LoVo (cell line): Measurements from ENCODE around the gene MYRIP.

Experiments used
- DNase-seq: peaks from one replicate; pipeline ENCODE4 v3.0.0-alpha.2; 2016; ENCODE audit warnings: low spot score

MYRIP gene

GRCh38 chr3:39907981-39908380, 98.6 kb downstream of the MYRIP start:
- no peak for DNase-seq

GRCh38 chr3:39910135-39910534, 100.7 kb downstream of the MYRIP start:
- DNase-seq = no peak

GRCh38 chr3:39910826-39911464, 101.5 kb downstream of the MYRIP start:
- DNase-seq = peak; percentile 66

- no peak for DNase-seq
These were observed 102.3 kb downstream of the MYRIP start for GRCh38 chr3:39911465-39912309.

- no peak for DNase-seq
These were observed 105.6 kb downstream of the MYRIP start for GRCh38 chr3:39915027-39915426.

- no peak for DNase-seq
These were observed 107.8 kb downstream of the MYRIP start for GRCh38 chr3:39917065-39917773.

GRCh38 chr3:39919281-39919680, 109.9 kb downstream of the MYRIP start:
- DNase-seq = no peak

GRCh38 chr3:39920271-39920670, 110.9 kb downstream of the MYRIP start:
- no peak for DNase-seq

GRCh38 chr3:39927479-39927878, 118.1 kb downstream of the MYRIP start:
- no peak for DNase-seq

- no peak for DNase-seq
These were observed 124.7 kb downstream of the MYRIP start for GRCh38 chr3:39933986-39934693.

GRCh38 chr3:39934696-39935095, 125.3 kb downstream of the MYRIP start:
- no peak for DNase-seq

- DNase-seq = no peak
These were observed 125.9 kb downstream of the MYRIP start for GRCh38 chr3:39935261-39935660.

- no peak for DNase-seq
These were observed 127.4 kb downstream of the MYRIP start for GRCh38 chr3:39936848-39937247.

- no peak for DNase-seq
These were observed 127.9 kb downstream of the MYRIP start for GRCh38 chr3:39937315-39937714.

- no peak for DNase-seq
These were observed 128.5 kb downstream of the MYRIP start for GRCh38 chr3:39937874-39938273.

- DNase-seq = no peak
These were observed 132.5 kb downstream of the MYRIP start for GRCh38 chr3:39941931-39942330.

- DNase-seq = no peak
These were observed 151.2 kb downstream of the MYRIP start for GRCh38 chr3:39960515-39961191.

- no peak for DNase-seq
These were observed 151.8 kb downstream of the MYRIP start for GRCh38 chr3:39961230-39961629.

- DNase-seq = no peak
These were observed 153.2 kb downstream of the MYRIP start for GRCh38 chr3:39962581-39962980.

- DNase-seq = no peak
These were observed 156.1 kb downstream of the MYRIP start for GRCh38 chr3:39965461-39965860.

GRCh38 chr3:39965997-39966396, 156.6 kb downstream of the MYRIP start:
- DNase-seq = no peak

GRCh38 chr3:39970982-39971381, 161.6 kb downstream of the MYRIP start:
- no peak for DNase-seq
